Muscle layer of duodenum (tissue), 2 donors: ENCODE results near the gene SNTG2.

ENCODE experiments used
- H3K27ac ChIP-seq: one replicate; pipeline ENCODE4 v1.7.0; 2013; ENCODE audit warnings: mild to moderate bottlenecking, low read length
- H3K27me3 ChIP-seq: one replicate; pipeline ENCODE4 v1.7.0; 2013; ENCODE audit warnings: low read depth, mild to moderate bottlenecking, control low read depth, low read length
- H3K36me3 ChIP-seq, 2 donors: one replicate each; pipeline ENCODE4 v1.7.0; 2013; ENCODE audit warnings: low read length in 2 of 2, control low read depth in 1 of 2, mild to moderate bottlenecking in 1 of 2; ENCODE audit not compliant: insufficient read depth in 2 of 2, control insufficient read depth in 1 of 2
- H3K4me1 ChIP-seq, 2 donors: one replicate each; pipeline ENCODE4 v1.7.0; 2013; ENCODE audit warnings: low read length in 2 of 2, mild to moderate bottlenecking in 2 of 2, control low read depth in 1 of 2, moderate library complexity in 1 of 2; ENCODE audit not compliant: insufficient read depth in 2 of 2, control insufficient read depth in 1 of 2
- H3K4me3 ChIP-seq, 2 donors: one replicate each; pipeline ENCODE4 v1.7.0; 2013; ENCODE audit warnings: low read length in 2 of 2, low read depth in 1 of 2, mild to moderate bottlenecking in 1 of 2
- H3K9me3 ChIP-seq, 2 donors: one replicate each; pipeline ENCODE4 v1.7.0; 2013; ENCODE audit warnings: low read length in 2 of 2, control low read depth in 1 of 2, mild to moderate bottlenecking in 1 of 2; ENCODE audit not compliant: control insufficient read depth in 1 of 2
- donor health status: healthy.

The SNTG2 gene

GRCh38 chr2:1310202-1310601 is 359.6 kb downstream of the SNTG2 start:
- H3K4me1 ChIP-seq = no peaks in the 10 kb centered on the region

GRCh38 chr2:1310866-1311265 is 360.2 kb downstream of the SNTG2 start:
- H3K27ac ChIP-seq = no peak overlapping the region
- no peak overlapping the region for H3K4me3 ChIP-seq
- no peaks in the 10 kb centered on the region for H3K36me3 ChIP-seq
- H3K9me3 ChIP-seq = no peaks in the 10 kb centered on the region
- H3K4me1 ChIP-seq = no peaks in the 10 kb centered on the region
- H3K27me3 ChIP-seq = no peaks in the 10 kb centered on the region

More at GRCh38 chr2:1310202-1310601, 359.6 kb downstream of the SNTG2 start:
- Histone ChIP-seq H3K27ac (no peak overlapping the region), H3K27me3 (no peaks in the 10 kb centered on the region), H3K4me3 (no peak overlapping the region), H3K36me3 (no peaks in the 10 kb centered on the region), H3K9me3 (no peaks in the 10 kb centered on the region)

- Histone ChIP-seq H3K36me3 (no peaks in the 10 kb centered on the region), H3K4me1 (no peaks in the 10 kb centered on the region), H3K27ac (no peak overlapping the region), H3K4me3 (no peak overlapping the region), H3K27me3 (no peaks in the 10 kb centered on the region), H3K9me3 (no peaks in the 10 kb centered on the region)
Observed at GRCh38 chr2:1313240-1313924, 362.7 kb downstream of the SNTG2 start.

GRCh38 chr2:1314254-1314653 is 363.6 kb downstream of the SNTG2 start:
- H3K27ac ChIP-seq = no peak overlapping the region
- H3K27me3 ChIP-seq = no peaks in the 10 kb centered on the region
- H3K4me1 ChIP-seq = no peaks in the 10 kb centered on the region
- H3K4me3 ChIP-seq = no peak overlapping the region
- H3K36me3 ChIP-seq = no peaks in the 10 kb centered on the region
- no peaks in the 10 kb centered on the region for H3K9me3 ChIP-seq

- no peaks in the 10 kb centered on the region for H3K36me3 ChIP-seq
Observed at GRCh38 chr2:1318366-1319009, 367.8 kb downstream of the SNTG2 start.

GRCh38 chr2:1319393-1319792 is 368.7 kb downstream of the SNTG2 start:
- H3K9me3 ChIP-seq = no peaks in the 10 kb centered on the region
- H3K36me3 ChIP-seq = no peaks in the 10 kb centered on the region
- H3K4me1 ChIP-seq = no peaks in the 10 kb centered on the region
- no peak overlapping the region for H3K27ac ChIP-seq
- no peaks in the 10 kb centered on the region for H3K27me3 ChIP-seq
- H3K4me3 ChIP-seq = no peak overlapping the region

More at GRCh38 chr2:1318366-1319009, 367.8 kb downstream of the SNTG2 start:
- Histone ChIP-seq H3K4me1 (no peaks in the 10 kb centered on the region), H3K27ac (no peak overlapping the region), H3K9me3 (no peaks in the 10 kb centered on the region), H3K27me3 (no peaks in the 10 kb centered on the region), H3K4me3 (no peak overlapping the region)

- no peaks in the 10 kb centered on the region for H3K36me3 ChIP-seq
- no peaks in the 10 kb centered on the region for H3K9me3 ChIP-seq
- no peak overlapping the region for H3K27ac ChIP-seq
- no peaks in the 10 kb centered on the region for H3K4me1 ChIP-seq
- no peak overlapping the region for H3K4me3 ChIP-seq
- no peaks in the 10 kb centered on the region for H3K27me3 ChIP-seq
Observed at GRCh38 chr2:1321321-1321720, 370.7 kb downstream of the SNTG2 start.

- Histone ChIP-seq H3K4me3 (no peak overlapping the region), H3K9me3 (no peaks in the 10 kb centered on the region), H3K4me1 (no peaks in the 10 kb centered on the region), H3K27ac (no peak overlapping the region), H3K27me3 (no peaks in the 10 kb centered on the region), H3K36me3 (no peaks in the 10 kb centered on the region)
Observed at GRCh38 chr2:1324884-1325283, 374.2 kb downstream of the SNTG2 start.

- Histone ChIP-seq H3K4me3 (no peak overlapping the region), H3K9me3 (no peaks in the 10 kb centered on the region), H3K36me3 (no peaks in the 10 kb centered on the region), H3K4me1 (no peaks in the 10 kb centered on the region), H3K27me3 (no peaks in the 10 kb centered on the region), H3K27ac (no peak overlapping the region)
Observed at GRCh38 chr2:1328684-1329083, 378.0 kb downstream of the SNTG2 start.

GRCh38 chr2:1339388-1340140 is 388.9 kb downstream of the SNTG2 start:
- Histone ChIP-seq H3K4me3 (no peak overlapping the region), H3K9me3 (no peaks in the 10 kb centered on the region), H3K27me3 (no peaks in the 10 kb centered on the region), H3K27ac (no peak overlapping the region), H3K36me3 (no peaks in the 10 kb centered on the region), H3K4me1 (no peaks in the 10 kb centered on the region)

- no peaks in the 10 kb centered on the region for H3K36me3 ChIP-seq
- no peak overlapping the region for H3K27ac ChIP-seq
- H3K4me3 ChIP-seq = no peak overlapping the region
- no peaks in the 10 kb centered on the region for H3K9me3 ChIP-seq
- no peaks in the 10 kb centered on the region for H3K4me1 ChIP-seq
- no peaks in the 10 kb centered on the region for H3K27me3 ChIP-seq
Observed at GRCh38 chr2:1340141-1340512, 389.5 kb downstream of the SNTG2 start.
